GM11168 (cell line): ENCODE measurements around the gene NDUFAF4.

Experiments
- in situ Hi-C: fragments of 300-500 bp; cut with MboI; formaldehyde crosslinking; loops from one replicate; pipeline ENCODE4 v1.12.0; 2022; ENCODE audit warnings: low sequenced_read_pairs; ENCODE audit not compliant: unreplicated experiment

Gene NDUFAF4

GRCh38 chr6:96897396-96898240 lies at the start of gene NDUFAF4:
TSS of gene NDUFAF4 (minus strand) at chr6:96897891. CDS start at chr6:96897801, 90 bp downstream.
- in situ Hi-C loops, result loop anchor here (5.0 kb wide), 1 partner anchor 270 kb away; no protein-coding TSS in a partner anchor

GRCh38 chr6:96947055-96947454 lies 49.4 kb upstream of the NDUFAF4 start:
- in situ Hi-C loops, result no loop called here

GRCh38 chr6:96943555-96944215 lies 46.0 kb upstream of the NDUFAF4 start:
- in situ Hi-C loops, result no loop called here

- in situ Hi-C loops, result no loop called here
Observed at GRCh38 chr6:96942676-96943075, 45.0 kb upstream of the NDUFAF4 start.

- in situ Hi-C loops, result no loop called here
Observed at GRCh38 chr6:96940322-96940721, 42.6 kb upstream of the NDUFAF4 start.

GRCh38 chr6:96939007-96939805 lies 41.5 kb upstream of the NDUFAF4 start:
- in situ Hi-C loops, result no loop called here

GRCh38 chr6:96934087-96934486 lies 36.4 kb upstream of the NDUFAF4 start:
- in situ Hi-C loops, result no loop called here

GRCh38 chr6:96931198-96931597 lies 33.5 kb upstream of the NDUFAF4 start:
- in situ Hi-C loops, result no loop called here

GRCh38 chr6:96929741-96930140 lies 32.0 kb upstream of the NDUFAF4 start:
- in situ Hi-C loops, result no loop called here

- in situ Hi-C loops, result no loop called here
Observed at GRCh38 chr6:96927660-96928059, 30.0 kb upstream of the NDUFAF4 start.

GRCh38 chr6:96926425-96926824 lies 28.7 kb upstream of the NDUFAF4 start:
- in situ Hi-C loops, result no loop called here

GRCh38 chr6:96925290-96925687 lies 27.6 kb upstream of the NDUFAF4 start:
- in situ Hi-C loops, result no loop called here

- in situ Hi-C loops, result no loop called here
Observed at GRCh38 chr6:96923871-96924493, 26.3 kb upstream of the NDUFAF4 start.

GRCh38 chr6:96923400-96923799 lies 25.7 kb upstream of the NDUFAF4 start:
- in situ Hi-C loops, result no loop called here

GRCh38 chr6:96917098-96917497 lies 19.4 kb upstream of the NDUFAF4 start:
- in situ Hi-C loops, result no loop called here

GRCh38 chr6:96913621-96914020 lies 15.9 kb upstream of the NDUFAF4 start:
- in situ Hi-C loops, result no loop called here

GRCh38 chr6:96911751-96912150 lies 14.1 kb upstream of the NDUFAF4 start:
- in situ Hi-C loops, result no loop called here

GRCh38 chr6:96911171-96911570 lies 13.5 kb upstream of the NDUFAF4 start:
- in situ Hi-C loops, result no loop called here

- in situ Hi-C loops, result loop anchor here (10.0 kb wide), 1 partner anchor 135 kb away; no protein-coding TSS in a partner anchor
Observed at GRCh38 chr6:96909811-96910210, 12.1 kb upstream of the NDUFAF4 start.

- in situ Hi-C loops, result loop anchor here (10.0 kb wide), 1 partner anchor 137 kb away; no protein-coding TSS in a partner anchor
Observed at GRCh38 chr6:96907498-96907897, 9.8 kb upstream of the NDUFAF4 start.
